ENCODE data around the gene ACOT9. TPM values are rescaled to one million over a fixed set of nuclear protein-coding genes. Genes with fewer than 3 reads are reported as not detected.
A peak's percentile ranks its signal among the peaks of the same experiment; 100 is the strongest.
"Not testable (repeated sequence)": the region's sequence is repeated elsewhere in the genome, so short reads cannot be mapped to it uniquely, and the experiment has no call there.

The ACOT9 gene
- total and polyA plus RNA-seq, 9 donors = 43.5 to 59.1 (median 51.3) TPM

DNA sequence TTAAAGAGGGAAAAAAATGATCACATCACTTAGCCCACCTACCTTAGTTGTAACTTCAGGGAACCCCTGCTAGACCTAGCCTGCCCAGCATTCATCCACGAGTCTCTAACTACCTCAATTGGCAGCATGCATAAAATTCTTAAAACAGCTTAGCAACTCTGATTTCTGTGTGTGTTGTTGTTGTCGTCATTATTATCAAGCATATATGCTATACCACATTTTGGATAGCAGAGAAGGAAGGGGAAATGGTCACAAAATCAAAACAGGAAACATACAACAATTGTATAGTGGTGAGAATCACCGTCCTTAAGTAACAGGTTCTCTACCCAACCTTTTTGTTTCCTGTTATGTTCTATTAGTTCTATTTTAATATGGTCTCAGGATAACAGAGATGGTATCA is 2.7 kb upstream of the ACOT9 start:
- Histone ChIP-seq H3K27ac (ENCODE audit: low read length) (peak overlapping the region; percentile 13), H3K4me3 (ENCODE audit: low read length) (no peak overlapping the region), H3K4me1 (ENCODE audit: control insufficient read depth, insufficient read depth, low read length) (peaks cover 3% of the 10 kb centered on the region), H3K27me3 (ENCODE audit: control insufficient read depth, insufficient read depth, low read length) (peaks cover 12% of the 10 kb centered on the region), H3K9me3 (replicated peaks; ENCODE audit: control insufficient read depth, low read depth, low read length) (no peaks in the 10 kb centered on the region), H3K36me3 (ENCODE audit: control insufficient read depth, insufficient read depth, low read length) (no peaks in the 10 kb centered on the region)
- no CpG with 5 or more reads among the region's 3 CpGs for WGBS (ENCODE audit: insufficient coverage)
- DNase-seq = no peak

DNA sequence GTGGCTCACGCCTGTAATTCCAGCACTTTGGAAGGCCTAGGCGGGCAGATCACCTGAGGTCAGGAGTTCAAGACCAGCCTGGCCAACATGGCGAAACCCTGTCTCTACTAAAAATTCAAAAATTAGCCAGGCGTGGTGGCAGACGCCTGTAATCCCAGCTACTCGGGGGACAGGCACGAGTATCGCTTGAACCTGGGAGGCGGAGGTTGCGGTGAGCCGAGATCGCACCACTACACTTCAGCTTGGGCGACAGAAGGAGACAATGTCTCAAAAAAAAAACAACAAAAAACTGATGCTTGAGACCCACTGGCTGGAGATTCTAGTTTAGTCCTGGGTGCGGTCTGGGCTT is 521 bp upstream of the ACOT9 start:
- H3K9me3 ChIP-seq (replicated peaks; ENCODE audit: control insufficient read depth, low read depth, low read length); H3K36me3 ChIP-seq (ENCODE audit: control insufficient read depth, insufficient read depth, low read length); DNase-seq; H3K4me1 ChIP-seq (ENCODE audit: control insufficient read depth, insufficient read depth, low read length): not testable (repeated sequence)
- Histone ChIP-seq H3K27me3 (ENCODE audit: control insufficient read depth, insufficient read depth, low read length) (peaks cover 16% of the 10 kb centered on the region), H3K4me3 (ENCODE audit: low read length) (peak overlapping the region; percentile 11), H3K27ac (ENCODE audit: low read length) (peak overlapping the region; percentile 98)
- 66% methylated on average over 13 of the region's 14 CpGs for WGBS (ENCODE audit: insufficient coverage)

DNA sequence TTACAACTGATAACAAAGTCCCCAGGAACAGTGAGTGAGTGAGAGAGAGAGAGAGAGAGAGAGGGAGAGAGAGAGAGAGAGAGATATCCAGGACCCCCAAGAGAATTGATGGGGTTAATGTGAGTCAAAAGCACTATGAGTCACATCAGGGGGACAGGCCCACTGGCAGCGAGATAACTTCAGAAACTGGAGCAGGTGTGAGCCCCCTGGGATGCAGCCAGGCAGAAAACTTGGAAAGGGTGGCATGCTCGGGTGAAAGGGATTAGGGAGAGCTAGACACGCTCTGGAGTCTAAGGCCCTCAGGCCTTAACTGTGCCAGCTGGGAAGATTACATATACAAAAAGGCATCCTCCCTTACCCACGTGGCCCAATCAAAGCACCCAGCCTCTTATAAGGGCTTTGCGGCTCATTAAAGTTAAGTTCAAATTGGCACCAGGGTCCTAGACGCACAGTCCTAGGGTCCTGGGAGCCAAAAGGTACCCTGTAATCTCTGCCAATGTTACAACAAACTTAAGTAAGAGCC is 841 bp downstream of the ACOT9 start:
- peak overlapping the region; percentile 83 for H3K4me3 ChIP-seq (ENCODE audit: low read length)
- peaks cover 6% of the 10 kb centered on the region for H3K4me1 ChIP-seq (ENCODE audit: control insufficient read depth, insufficient read depth, low read length)
- H3K9me3 ChIP-seq (replicated peaks; ENCODE audit: control insufficient read depth, low read depth, low read length) = no peaks in the 10 kb centered on the region
- H3K27ac ChIP-seq (ENCODE audit: low read length) = peak overlapping the region; percentile 98
- 16% methylated on average over 5 of the region's 6 CpGs for WGBS (ENCODE audit: insufficient coverage)
- H3K27me3 ChIP-seq (ENCODE audit: control insufficient read depth, insufficient read depth, low read length) = peaks cover 16% of the 10 kb centered on the region
- H3K36me3 ChIP-seq (ENCODE audit: control insufficient read depth, insufficient read depth, low read length) = no peaks in the 10 kb centered on the region
- peak; percentile 83 for DNase-seq

DNA sequence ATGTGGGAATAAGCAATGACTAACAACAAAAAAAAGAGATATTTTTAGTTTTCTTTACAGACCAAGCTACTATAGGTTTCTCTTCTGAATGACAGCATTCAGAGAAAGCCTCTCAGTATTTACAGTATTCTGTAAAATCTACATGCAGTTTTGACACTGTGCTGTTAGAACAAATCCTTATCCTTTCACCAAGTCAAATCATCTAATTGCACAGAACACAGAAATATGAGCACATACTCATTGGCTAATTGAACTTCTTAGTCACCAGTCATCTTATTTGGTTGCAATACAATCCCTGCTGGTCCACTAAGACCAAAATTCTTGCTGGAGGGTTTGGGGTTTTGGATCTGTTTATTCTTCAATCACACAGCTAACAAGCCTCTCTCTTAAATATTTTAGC is 5.7 kb downstream of the ACOT9 start:
- H3K4me3 ChIP-seq (ENCODE audit: low read length) = no peak overlapping the region
- DNase-seq = no peak

DNA sequence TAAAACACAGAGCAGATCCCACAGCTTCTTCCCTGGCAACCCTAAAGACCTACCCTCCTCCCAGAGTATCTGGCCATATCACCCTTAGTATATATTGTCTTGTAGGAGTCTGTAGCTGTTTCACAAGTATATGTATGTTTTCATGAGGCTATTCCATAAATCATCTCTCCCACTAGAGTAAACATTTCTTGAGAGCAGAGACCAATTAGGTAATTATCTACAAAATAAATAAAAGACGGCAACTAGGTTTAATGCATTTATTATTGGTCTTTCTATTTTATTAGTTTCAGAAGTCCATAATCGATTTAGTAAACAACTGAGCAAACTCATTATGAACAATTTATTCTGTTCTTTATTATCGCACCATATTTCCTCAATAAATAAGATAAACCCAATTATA is 7.0 kb downstream of the ACOT9 start:
- no peak overlapping the region for H3K27ac ChIP-seq (ENCODE audit: low read length)
- DNase-seq = no peak
- H3K4me3 ChIP-seq (ENCODE audit: low read length) = no peak overlapping the region
- no CpG with 5 or more reads among the region's 3 CpGs for WGBS (ENCODE audit: insufficient coverage)
- H3K9me3 ChIP-seq (replicated peaks; ENCODE audit: control insufficient read depth, low read depth, low read length) = no peaks in the 10 kb centered on the region
- H3K4me1 ChIP-seq (ENCODE audit: control insufficient read depth, insufficient read depth, low read length) = peaks cover 3% of the 10 kb centered on the region
- no peaks in the 10 kb centered on the region for H3K36me3 ChIP-seq (ENCODE audit: control insufficient read depth, insufficient read depth, low read length)
- H3K27me3 ChIP-seq (ENCODE audit: control insufficient read depth, insufficient read depth, low read length) = peaks cover 5% of the 10 kb centered on the region

More for the DNA sequence above, 5.7 kb downstream of the ACOT9 start:
- peaks cover 6% of the 10 kb centered on the region for H3K4me1 ChIP-seq (ENCODE audit: control insufficient read depth, insufficient read depth, low read length)
- H3K9me3 ChIP-seq (replicated peaks; ENCODE audit: control insufficient read depth, low read depth, low read length) = no peaks in the 10 kb centered on the region
- H3K36me3 ChIP-seq (ENCODE audit: control insufficient read depth, insufficient read depth, low read length) = no peaks in the 10 kb centered on the region
- H3K27me3 ChIP-seq (ENCODE audit: control insufficient read depth, insufficient read depth, low read length) = peaks cover 8% of the 10 kb centered on the region
- H3K27ac ChIP-seq (ENCODE audit: low read length) = no peak overlapping the region

DNA sequence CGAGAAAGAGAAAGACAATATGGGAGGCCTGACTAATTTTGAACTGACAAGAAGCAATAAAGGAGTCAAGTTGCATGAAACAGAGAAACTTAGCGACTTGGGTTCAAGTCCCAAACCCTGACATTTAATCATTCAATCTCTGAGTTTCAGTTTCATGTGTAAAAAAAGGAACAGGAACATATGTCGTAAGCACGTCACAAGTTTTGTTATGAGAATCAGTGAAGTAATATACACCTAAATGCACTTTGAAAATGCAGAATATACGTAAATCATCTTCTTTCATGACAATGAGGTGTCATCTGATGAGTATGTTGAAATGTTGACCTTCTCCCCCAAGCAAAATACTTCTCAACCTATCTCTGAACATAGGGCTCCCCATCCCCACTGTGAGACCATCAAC is 10.4 kb downstream of the ACOT9 start:
- no peak overlapping the region for H3K27ac ChIP-seq (ENCODE audit: low read length)
- peaks cover 6% of the 10 kb centered on the region for H3K27me3 ChIP-seq (ENCODE audit: control insufficient read depth, insufficient read depth, low read length)
- WGBS (ENCODE audit: insufficient coverage) = no CpG with 5 or more reads among the region's 5 CpGs
- peaks cover 10% of the 10 kb centered on the region for H3K36me3 ChIP-seq (ENCODE audit: control insufficient read depth, insufficient read depth, low read length)
- peak; percentile 24 for DNase-seq
- no peak overlapping the region for H3K4me3 ChIP-seq (ENCODE audit: low read length)
- no peaks in the 10 kb centered on the region for H3K9me3 ChIP-seq (replicated peaks; ENCODE audit: control insufficient read depth, low read depth, low read length)
- H3K4me1 ChIP-seq (ENCODE audit: control insufficient read depth, insufficient read depth, low read length) = no peaks in the 10 kb centered on the region

DNA sequence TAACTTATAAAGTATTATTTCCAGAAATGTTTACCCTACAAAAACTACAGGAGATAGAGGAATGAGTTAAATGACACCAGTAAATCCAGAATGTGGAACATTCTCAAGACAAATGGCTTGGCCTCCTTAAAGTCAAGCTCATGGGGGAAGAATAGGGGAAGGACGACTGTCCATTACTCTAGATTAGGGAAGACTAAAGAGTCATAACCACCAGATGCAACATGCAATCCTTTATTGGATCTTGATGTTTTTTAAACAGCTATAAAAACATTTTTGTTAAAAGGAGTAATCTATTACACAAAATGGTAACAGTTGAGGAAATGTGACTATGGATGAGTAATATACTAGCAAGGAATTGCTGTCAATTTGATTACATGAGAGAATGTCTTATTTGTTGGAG is 11.1 kb downstream of the ACOT9 start:
- no peaks in the 10 kb centered on the region for H3K4me1 ChIP-seq (ENCODE audit: control insufficient read depth, insufficient read depth, low read length)
- H3K36me3 ChIP-seq (ENCODE audit: control insufficient read depth, insufficient read depth, low read length) = peaks cover 10% of the 10 kb centered on the region
- peaks cover 6% of the 10 kb centered on the region for H3K27me3 ChIP-seq (ENCODE audit: control insufficient read depth, insufficient read depth, low read length)
- WGBS (ENCODE audit: insufficient coverage) = no CpG with 5 or more reads among the region's 1 CpG
- H3K27ac ChIP-seq (ENCODE audit: low read length) = no peak overlapping the region
- H3K9me3 ChIP-seq (replicated peaks; ENCODE audit: control insufficient read depth, low read depth, low read length) = no peaks in the 10 kb centered on the region
- no peak overlapping the region for H3K4me3 ChIP-seq (ENCODE audit: low read length)
- DNase-seq = no peak

DNA sequence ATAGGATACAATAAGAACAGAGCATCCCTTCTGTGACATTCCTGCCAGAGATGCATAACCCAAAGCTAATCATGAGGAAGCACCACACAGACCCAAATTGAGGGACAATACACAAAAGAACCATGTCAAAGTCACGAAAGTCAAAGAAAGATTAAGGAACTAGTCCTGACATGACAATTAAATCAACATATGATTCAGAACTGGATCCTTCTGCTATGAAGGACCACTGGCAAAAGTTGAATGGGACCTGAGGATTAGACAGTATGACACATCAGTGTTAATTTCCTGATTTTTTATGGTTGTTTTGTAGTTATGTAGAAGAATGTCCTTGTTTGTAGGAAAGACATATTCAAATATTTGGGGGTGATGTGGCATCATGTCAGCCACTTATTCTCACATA is 13.9 kb downstream of the ACOT9 start:
- no peak overlapping the region for H3K27ac ChIP-seq (ENCODE audit: low read length)
- H3K27me3 ChIP-seq (ENCODE audit: control insufficient read depth, insufficient read depth, low read length) = peaks cover 11% of the 10 kb centered on the region
- WGBS (ENCODE audit: insufficient coverage) = no CpG with 5 or more reads among the region's 1 CpG
- no peaks in the 10 kb centered on the region for H3K9me3 ChIP-seq (replicated peaks; ENCODE audit: control insufficient read depth, low read depth, low read length)
- H3K36me3 ChIP-seq (ENCODE audit: control insufficient read depth, insufficient read depth, low read length) = peaks cover 17% of the 10 kb centered on the region
- no peak overlapping the region for H3K4me3 ChIP-seq (ENCODE audit: low read length)
- H3K4me1 ChIP-seq (ENCODE audit: control insufficient read depth, insufficient read depth, low read length) = no peaks in the 10 kb centered on the region
- no peak for DNase-seq

DNA sequence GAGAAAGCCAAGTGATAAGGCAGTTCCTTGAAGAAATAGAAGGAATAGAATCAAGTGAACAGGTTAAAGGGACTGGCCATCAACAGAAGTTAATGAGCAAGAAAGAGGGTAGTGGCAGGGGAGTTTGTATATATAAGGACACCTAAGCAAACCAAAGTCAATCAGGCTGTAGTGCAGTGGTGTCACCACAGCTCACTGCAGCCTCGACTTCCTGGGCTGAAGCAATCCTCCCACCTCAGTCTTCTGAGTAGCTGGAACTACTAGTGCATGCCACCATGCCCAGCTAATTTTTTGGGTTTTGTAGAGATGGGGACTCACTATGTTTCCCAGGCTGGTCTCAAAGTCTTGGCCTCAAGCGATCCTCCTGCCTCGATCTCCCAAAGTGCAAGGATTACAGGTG is 15.9 kb downstream of the ACOT9 start:
- H3K9me3 ChIP-seq (replicated peaks; ENCODE audit: control insufficient read depth, low read depth, low read length) = no peaks in the 10 kb centered on the region
- H3K27me3 ChIP-seq (ENCODE audit: control insufficient read depth, insufficient read depth, low read length) = peaks cover 16% of the 10 kb centered on the region
- no peaks in the 10 kb centered on the region for H3K4me1 ChIP-seq (ENCODE audit: control insufficient read depth, insufficient read depth, low read length)
- no peak overlapping the region for H3K27ac ChIP-seq (ENCODE audit: low read length)
- no peak overlapping the region for H3K4me3 ChIP-seq (ENCODE audit: low read length)
- no peak for DNase-seq
- H3K36me3 ChIP-seq (ENCODE audit: control insufficient read depth, insufficient read depth, low read length) = peaks cover 20% of the 10 kb centered on the region
- 100% methylated on average over 2 of the region's 3 CpGs for WGBS (ENCODE audit: insufficient coverage)

DNA sequence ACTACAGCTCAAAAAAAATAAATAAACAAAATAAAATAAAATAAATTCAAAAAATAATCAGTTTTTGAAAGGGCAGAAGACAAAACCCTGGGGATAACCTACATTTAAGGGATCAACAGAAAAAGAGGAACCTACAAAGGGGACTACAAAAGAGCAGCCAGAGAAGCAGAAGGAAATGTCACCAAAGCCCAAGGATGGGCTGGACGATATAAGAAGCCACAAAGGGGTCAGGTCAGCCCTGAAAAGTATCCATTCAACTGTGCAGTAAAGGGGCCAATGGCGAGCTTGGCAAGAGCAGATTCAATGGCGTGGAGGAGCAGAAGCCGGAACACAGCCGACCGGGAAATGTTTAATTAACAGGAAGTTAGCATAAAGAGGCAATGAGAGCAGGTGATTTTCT is 16.9 kb downstream of the ACOT9 start:
- no peak overlapping the region for H3K4me3 ChIP-seq (ENCODE audit: low read length)
- H3K9me3 ChIP-seq (replicated peaks; ENCODE audit: control insufficient read depth, low read depth, low read length) = no peaks in the 10 kb centered on the region
- 89% methylated on average over 6 of the region's 6 CpGs for WGBS (ENCODE audit: insufficient coverage)
- no peak overlapping the region for H3K27ac ChIP-seq (ENCODE audit: low read length)
- H3K36me3 ChIP-seq (ENCODE audit: control insufficient read depth, insufficient read depth, low read length) = peaks cover 25% of the 10 kb centered on the region
- no peak for DNase-seq
- H3K4me1 ChIP-seq (ENCODE audit: control insufficient read depth, insufficient read depth, low read length) = no peaks in the 10 kb centered on the region
- H3K27me3 ChIP-seq (ENCODE audit: control insufficient read depth, insufficient read depth, low read length) = peaks cover 16% of the 10 kb centered on the region

DNA sequence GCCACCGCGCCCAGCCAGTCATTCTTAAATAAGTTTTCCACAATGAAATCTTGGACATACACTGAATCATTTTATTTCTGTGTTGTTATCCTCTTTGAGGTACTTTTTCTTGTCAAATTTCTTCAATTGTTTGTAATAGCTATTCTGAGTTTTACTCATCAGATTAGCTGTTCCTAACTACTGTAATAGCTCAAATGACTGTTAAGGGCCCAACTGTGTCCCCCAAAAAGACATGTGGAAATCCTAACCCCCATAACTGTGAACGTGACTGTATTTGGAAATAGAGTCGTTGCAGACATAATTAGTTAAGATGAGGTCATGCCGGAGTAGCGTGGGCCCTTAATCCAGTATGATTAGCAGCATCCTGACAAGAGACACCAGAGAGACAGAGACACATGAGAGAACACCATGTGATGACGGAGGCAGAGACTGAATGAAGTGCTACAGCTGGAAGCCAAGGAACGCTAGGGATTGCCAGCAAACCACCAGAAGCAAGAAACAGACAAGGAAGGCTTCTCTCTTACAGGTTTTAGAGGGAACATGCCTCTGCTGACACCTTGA is 22.9 kb downstream of the ACOT9 start:
- Histone ChIP-seq H3K36me3 (ENCODE audit: control insufficient read depth, insufficient read depth, low read length) (peaks cover 38% of the 10 kb centered on the region), H3K9me3 (replicated peaks; ENCODE audit: control insufficient read depth, low read depth, low read length) (no peaks in the 10 kb centered on the region), H3K4me3 (ENCODE audit: low read length) (no peak overlapping the region), H3K4me1 (ENCODE audit: control insufficient read depth, insufficient read depth, low read length) (no peaks in the 10 kb centered on the region), H3K27me3 (ENCODE audit: control insufficient read depth, insufficient read depth, low read length) (peaks cover 17% of the 10 kb centered on the region), H3K27ac (ENCODE audit: low read length) (no peak overlapping the region)
- no peak for DNase-seq
- 86% methylated on average over 5 of the region's 8 CpGs for WGBS (ENCODE audit: insufficient coverage)

Measured in muscle of leg (tissue), 11 donors.